H1 (cell line): ENCODE measurements around the gene KLK1. TPM values are rescaled to one million over a fixed set of nuclear protein-coding genes. Genes with fewer than 3 reads are reported as not detected.

ENCODE experiments used
- CEBPB ChIP-seq: IDR thresholded peaks from 2 replicates; pipeline ENCODE4 v1.6.1; 2012; ENCODE audit warnings: low read depth, low read length
- SAP30 ChIP-seq: fragments of 300-600 bp; sonication (generic); IDR thresholded peaks from 2 replicates; pipeline ENCODE4 v1.7.1; 2012; ENCODE audit warnings: low read length, moderate library complexity, mild to moderate bottlenecking, inconsistent platforms; ENCODE audit not compliant: insufficient read depth, insufficient replicate concordance
- SIRT6 ChIP-seq: IDR thresholded peaks from one replicate; pipeline ENCODE4 v1.7.1; 2012; ENCODE audit warnings: low read length, inconsistent platforms
- polyA plus RNA-seq, 7 experiments: library from polyadenylated mRNA; depleted of rRNA in 3 of 7; stranded (reverse) in 5 of 7; unstranded in 2 of 7; fragments of >200 nt in 5 of 7; fragments of 200-250 nt in 2 of 7; gene quantifications; 1 replicate in 5 of 7; 2 replicates in 1 of 7; 4 replicates in 1 of 7; pipeline versions ENCODE4 v1.2.1 to v1.2.3, GENCODE V29; 2011 to 2013; ENCODE audit warnings: missing spikeins in 2 of 7, mixed read lengths in 2 of 7
- total RNA-seq: library from RNA; stranded (reverse); fragmentation: NEBNext Ultra II Directional; extraction: Animal tissue kit (Norgen Biotek cat#: 25700); gene quantifications from 2 replicates; pipeline ENCODE4 v1.2.1, GENCODE V29; 2021
- TF ChIP-seq, protein P1 (sequence below): IDR thresholded peaks from 2 replicates; pipeline ENCODE4 v1.6.1; 2012; ENCODE audit warnings: inconsistent platforms

KLK1 gene
- total and polyA plus RNA-seq, 2 of the 8 experiments (the other 6 are each of a cell fraction or from before 2014, with no cell fraction given): 3.4 to 4.0 TPM

DNA sequence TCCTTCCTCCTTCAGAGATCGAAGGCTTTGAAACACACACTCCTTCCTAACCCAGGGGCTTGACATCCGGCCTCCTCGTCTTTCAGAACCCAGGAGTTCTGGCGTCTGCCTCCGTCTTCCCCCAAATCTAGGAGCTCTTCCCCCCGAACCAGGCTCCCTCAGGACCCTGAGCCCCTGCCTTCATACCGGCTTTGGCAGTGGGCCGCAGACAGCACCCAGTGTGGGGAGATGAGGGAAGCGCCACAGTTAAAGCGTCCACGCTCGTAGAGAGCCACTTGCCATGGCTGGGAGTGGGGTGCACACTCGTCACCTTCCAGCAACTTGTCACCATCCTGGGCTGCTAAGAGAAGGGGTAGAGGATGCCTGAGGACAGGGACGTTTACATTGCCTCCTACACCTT, 3.9 kb upstream of the KLK1 start (continued):
- no peak for TF ChIP-seq SAP30
- no peak for TF ChIP-seq SIRT6
- no peak for TF ChIP-seq CEBPB
- TF ChIP-seq, protein P1, sequence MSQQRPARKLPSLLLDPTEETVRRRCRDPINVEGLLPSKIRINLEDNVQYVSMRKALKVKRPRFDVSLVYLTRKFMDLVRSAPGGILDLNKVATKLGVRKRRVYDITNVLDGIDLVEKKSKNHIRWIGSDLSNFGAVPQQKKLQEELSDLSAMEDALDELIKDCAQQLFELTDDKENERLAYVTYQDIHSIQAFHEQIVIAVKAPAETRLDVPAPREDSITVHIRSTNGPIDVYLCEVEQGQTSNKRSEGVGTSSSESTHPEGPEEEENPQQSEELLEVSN: no peak
- TF ChIP-seq, all 59 proteins: peak for 0
